ENCODE data around the gene ILF3. TPM values are rescaled to one million over a fixed set of nuclear protein-coding genes. Genes with fewer than 3 reads are reported as not detected.

ILF3 gene
- total RNA-seq, 1 donor from 2014 or later: 861 TPM

DNA sequence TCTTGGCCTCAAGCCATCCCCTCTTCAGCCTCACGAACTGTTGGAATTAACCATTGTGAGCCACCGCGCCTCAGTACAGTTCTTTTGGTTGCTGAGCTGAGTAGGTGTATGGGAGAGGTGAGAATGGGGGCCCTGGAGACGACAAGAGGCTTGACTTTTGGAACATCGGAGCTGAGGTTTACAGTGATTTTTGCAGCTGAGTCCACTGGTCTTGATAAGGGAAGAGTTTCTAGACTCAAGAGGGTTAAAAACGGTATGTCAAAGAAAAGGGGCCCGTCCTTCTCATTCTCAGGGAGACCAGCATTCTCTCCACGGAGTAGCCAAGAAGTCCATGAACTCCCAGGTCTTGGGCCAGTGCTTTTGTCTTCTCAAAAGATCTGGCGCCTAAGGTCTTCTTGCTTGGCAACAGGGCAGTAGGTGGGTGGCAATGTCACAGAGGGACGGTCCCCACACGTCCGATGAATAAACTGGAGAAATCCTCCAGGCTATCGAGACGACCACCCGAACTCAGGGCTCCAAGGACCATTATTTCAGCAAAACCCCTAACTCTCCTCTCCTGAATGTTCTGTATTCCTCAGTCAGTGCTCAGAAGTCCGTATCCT is 40.7 kb downstream of the ILF3 start:
- H3K27ac Mint-ChIP-seq (ENCODE audit: unreplicated experiment): peak overlapping the region; percentile 37
- no peaks in the 10 kb centered on the region for H3K9me3 Mint-ChIP-seq
- TF ChIP-seq, protein P1, sequence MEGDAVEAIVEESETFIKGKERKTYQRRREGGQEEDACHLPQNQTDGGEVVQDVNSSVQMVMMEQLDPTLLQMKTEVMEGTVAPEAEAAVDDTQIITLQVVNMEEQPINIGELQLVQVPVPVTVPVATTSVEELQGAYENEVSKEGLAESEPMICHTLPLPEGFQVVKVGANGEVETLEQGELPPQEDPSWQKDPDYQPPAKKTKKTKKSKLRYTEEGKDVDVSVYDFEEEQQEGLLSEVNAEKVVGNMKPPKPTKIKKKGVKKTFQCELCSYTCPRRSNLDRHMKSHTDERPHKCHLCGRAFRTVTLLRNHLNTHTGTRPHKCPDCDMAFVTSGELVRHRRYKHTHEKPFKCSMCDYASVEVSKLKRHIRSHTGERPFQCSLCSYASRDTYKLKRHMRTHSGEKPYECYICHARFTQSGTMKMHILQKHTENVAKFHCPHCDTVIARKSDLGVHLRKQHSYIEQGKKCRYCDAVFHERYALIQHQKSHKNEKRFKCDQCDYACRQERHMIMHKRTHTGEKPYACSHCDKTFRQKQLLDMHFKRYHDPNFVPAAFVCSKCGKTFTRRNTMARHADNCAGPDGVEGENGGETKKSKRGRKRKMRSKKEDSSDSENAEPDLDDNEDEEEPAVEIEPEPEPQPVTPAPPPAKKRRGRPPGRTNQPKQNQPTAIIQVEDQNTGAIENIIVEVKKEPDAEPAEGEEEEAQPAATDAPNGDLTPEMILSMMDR (conservative IDR thresholded peaks at IDR 0.05): no peak
- peaks cover 23% of the 10 kb centered on the region for H3K36me3 Mint-ChIP-seq (ENCODE audit: low read depth)
- H3K27me3 Mint-ChIP-seq (ENCODE audit: low read depth): peaks cover 42% of the 10 kb centered on the region
- peaks cover 32% of the 10 kb centered on the region for H3K4me1 Mint-ChIP-seq
- H3K4me3 Mint-ChIP-seq: peak overlapping the region; percentile 87
- DNase-seq (ENCODE audit: low read depth, low spot score): no peak

DNA sequence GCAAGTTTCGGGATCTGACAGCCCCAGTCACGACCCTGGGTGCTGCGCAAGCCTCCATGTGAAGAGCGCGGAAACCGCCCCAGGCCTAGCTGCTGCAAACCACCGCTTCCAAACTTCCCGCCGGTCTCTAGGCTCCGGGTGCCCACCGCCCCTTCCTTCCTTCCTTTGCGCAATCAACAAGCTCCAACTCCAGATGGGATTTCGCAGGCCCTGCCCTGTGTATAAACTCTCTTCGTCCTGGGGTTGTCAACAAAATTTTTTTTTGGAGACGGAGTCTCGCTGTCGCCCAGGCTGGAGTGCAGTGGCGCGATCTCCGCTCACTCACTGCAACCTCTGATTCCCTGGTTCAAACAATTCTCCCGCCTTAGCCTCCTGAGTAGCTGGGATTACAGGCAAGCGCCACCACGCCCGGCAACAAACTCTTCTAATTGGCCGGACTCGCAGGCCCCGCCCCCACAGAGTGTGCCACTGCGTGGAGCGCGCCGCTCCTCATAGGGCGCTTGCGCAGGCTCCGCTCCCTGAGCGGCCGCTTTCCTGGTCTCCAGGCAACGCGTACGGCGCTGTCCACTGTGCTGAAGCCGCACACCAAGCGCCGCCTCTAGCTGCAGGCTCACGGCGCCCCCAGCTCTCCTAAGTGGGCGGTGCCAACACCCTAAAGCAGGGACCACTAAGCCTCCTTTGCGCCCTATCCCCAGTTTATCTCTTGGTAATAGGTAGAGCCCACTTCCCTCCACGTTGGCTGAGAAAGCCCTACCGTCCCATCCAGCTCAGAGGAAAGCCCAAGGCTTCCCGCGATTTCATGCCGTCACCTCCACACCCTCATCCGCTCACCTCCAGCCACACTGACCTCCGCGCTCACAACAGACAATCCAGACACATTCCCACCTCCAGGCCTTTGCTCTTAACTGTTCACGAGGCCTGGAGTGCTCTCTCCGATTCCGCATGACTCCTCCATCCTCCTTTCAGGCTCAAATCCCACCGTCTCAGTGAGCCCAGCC is 41.6 kb downstream of the ILF3 start:
- no peaks in the 10 kb centered on the region for H3K9me3 Mint-ChIP-seq
- H3K36me3 Mint-ChIP-seq (ENCODE audit: low read depth): peaks cover 16% of the 10 kb centered on the region
- TF ChIP-seq, protein P1 (conservative IDR thresholded peaks at IDR 0.05): no peak
- DNase-seq (ENCODE audit: low read depth, low spot score): peak; percentile 93
- H3K4me1 Mint-ChIP-seq: peaks cover 33% of the 10 kb centered on the region
- peak overlapping the region; percentile 73 for H3K27ac Mint-ChIP-seq (ENCODE audit: unreplicated experiment)
- H3K27me3 Mint-ChIP-seq (ENCODE audit: low read depth): peaks cover 36% of the 10 kb centered on the region
- peak overlapping the region; percentile 87 for H3K4me3 Mint-ChIP-seq

DNA sequence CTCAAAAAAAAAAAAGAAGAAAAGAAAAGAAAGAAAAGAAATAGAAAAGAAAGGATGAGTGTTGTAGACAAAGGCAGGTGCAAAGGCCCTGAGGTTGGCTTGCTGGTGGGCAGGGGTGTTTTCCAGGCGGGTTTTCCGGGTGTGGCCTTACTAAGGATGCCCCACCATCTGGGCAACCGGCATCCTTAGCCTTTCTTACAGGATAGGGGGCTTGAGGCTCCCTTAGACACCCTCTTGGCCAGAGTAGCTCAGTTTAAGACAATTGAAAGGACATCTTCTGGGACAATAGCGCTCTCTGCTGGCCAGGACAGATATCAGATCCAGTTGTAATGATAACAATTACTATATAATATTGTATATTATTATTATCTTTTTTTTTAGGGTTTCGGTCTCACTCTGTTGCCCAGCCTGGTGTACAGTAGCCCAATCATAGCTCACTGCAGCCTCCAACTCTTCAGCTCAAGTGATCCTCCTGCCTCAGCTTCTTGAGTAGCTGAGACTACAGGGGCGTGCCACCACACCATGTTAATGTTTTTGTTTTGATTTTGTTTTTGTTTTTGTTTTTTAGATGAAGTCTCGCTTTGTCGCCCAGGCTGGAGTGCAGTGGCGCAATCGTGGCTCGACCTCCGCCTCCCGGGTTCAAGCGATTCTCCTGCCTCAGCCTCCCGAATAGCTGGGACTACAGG is 45.6 kb downstream of the ILF3 start:
- H3K27me3 Mint-ChIP-seq (ENCODE audit: low read depth): peaks cover 25% of the 10 kb centered on the region
- H3K9me3 Mint-ChIP-seq: no peaks in the 10 kb centered on the region
- peaks cover 3% of the 10 kb centered on the region for H3K36me3 Mint-ChIP-seq (ENCODE audit: low read depth)
- TF ChIP-seq, protein P1 (conservative IDR thresholded peaks at IDR 0.05): peak; percentile 75
- no peak overlapping the region for H3K27ac Mint-ChIP-seq (ENCODE audit: unreplicated experiment)
- H3K4me3 Mint-ChIP-seq: peak overlapping the region; percentile 86
- peaks cover 36% of the 10 kb centered on the region for H3K4me1 Mint-ChIP-seq
- DNase-seq (ENCODE audit: low read depth, low spot score): peak; percentile 61

DNA sequence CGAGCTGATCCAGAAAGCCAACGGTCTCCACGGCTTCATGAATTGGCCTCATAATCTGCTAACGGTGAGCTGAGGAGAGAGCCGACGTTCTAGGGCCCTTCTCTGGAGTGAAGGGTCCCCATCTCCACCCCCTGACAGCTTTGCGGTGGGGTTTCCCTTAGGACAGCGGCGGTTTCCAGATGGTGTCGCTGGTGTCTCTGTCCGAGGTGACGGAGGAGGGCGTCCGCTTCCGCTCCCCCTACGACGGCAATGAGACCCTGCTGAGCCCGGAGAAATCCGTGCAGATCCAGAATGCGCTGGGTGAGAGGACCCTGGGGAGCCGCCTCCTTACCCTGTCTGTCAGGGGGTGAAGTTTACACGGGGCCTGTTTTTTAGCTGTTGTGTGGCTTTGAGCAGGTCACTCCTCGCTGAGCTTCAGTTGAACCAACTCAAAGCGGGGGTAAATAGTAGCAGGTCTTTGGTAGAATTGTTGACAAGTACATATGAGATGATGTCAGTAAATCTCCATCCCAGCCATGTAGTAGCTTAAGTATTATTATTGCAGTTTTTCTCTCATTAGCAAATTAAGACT is 47.9 kb downstream of the ILF3 start:
- no peaks in the 10 kb centered on the region for H3K9me3 Mint-ChIP-seq
- H3K36me3 Mint-ChIP-seq (ENCODE audit: low read depth): no peaks in the 10 kb centered on the region
- H3K4me3 Mint-ChIP-seq: peak overlapping the region; percentile 95
- DNase-seq (ENCODE audit: low read depth, low spot score): peak; percentile 42
- peak overlapping the region; percentile 95 for H3K27ac Mint-ChIP-seq (ENCODE audit: unreplicated experiment)
- peaks cover 17% of the 10 kb centered on the region for H3K4me1 Mint-ChIP-seq
- peaks cover 12% of the 10 kb centered on the region for H3K27me3 Mint-ChIP-seq (ENCODE audit: low read depth)
- TF ChIP-seq, protein P1 (conservative IDR thresholded peaks at IDR 0.05): no peak

DNA sequence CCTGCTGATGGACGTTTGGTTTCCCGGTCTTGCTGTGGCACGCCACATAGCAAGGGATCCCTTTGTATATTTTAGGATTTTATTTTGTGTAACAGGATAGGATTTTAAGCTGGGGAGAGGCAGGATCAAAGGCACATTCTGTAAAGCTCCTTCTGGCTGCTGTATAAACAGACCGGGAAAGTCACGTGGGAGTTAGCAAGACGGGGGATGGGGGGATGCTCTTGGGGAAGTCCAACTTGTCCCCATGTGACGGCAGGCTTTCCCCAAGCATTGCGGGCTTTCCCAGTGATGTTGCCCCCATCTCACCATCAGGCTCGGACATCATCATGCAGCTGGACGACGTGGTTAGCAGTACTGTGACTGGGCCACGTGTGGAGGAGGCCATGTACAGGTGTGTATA is 52.8 kb downstream of the ILF3 start:
- no peaks in the 10 kb centered on the region for H3K27me3 Mint-ChIP-seq (ENCODE audit: low read depth)
- peak overlapping the region; percentile 28 for H3K27ac Mint-ChIP-seq (ENCODE audit: unreplicated experiment)
- peaks cover 5% of the 10 kb centered on the region for H3K4me1 Mint-ChIP-seq
- no peak overlapping the region for H3K4me3 Mint-ChIP-seq
- H3K36me3 Mint-ChIP-seq (ENCODE audit: low read depth): no peaks in the 10 kb centered on the region
- H3K9me3 Mint-ChIP-seq: no peaks in the 10 kb centered on the region
- DNase-seq (ENCODE audit: low read depth, low spot score): no peak
- TF ChIP-seq, protein P1 (conservative IDR thresholded peaks at IDR 0.05): no peak
